Right kidney (tissue), 1 donor: ENCODE measurements around the gene EDARADD.

ENCODE experiments used
- DNase-seq: peaks from one replicate; pipeline ENCODE4 v3.0.0-alpha.2; 2016

The EDARADD gene

DNA sequence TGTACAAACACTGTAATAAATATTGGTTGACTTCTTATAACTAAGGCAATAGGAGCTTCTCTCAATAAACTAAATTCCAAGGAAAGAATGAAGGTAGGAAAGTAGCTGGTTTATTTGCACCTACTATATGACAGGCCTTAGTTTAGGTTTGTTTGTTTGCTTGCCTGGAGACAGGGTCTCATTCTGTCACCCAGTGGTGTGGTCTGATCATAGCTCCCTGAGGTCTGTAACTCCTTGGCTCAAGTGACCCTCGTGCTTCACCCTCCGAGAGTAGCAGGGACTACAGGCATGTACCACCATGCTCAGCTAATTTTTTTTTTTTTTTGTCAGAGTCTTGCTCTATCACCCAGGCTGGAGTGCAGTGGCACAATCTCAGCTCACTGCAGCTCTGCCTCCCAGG lies 1.9 kb upstream of the EDARADD start:
- no peak for DNase-seq

DNA sequence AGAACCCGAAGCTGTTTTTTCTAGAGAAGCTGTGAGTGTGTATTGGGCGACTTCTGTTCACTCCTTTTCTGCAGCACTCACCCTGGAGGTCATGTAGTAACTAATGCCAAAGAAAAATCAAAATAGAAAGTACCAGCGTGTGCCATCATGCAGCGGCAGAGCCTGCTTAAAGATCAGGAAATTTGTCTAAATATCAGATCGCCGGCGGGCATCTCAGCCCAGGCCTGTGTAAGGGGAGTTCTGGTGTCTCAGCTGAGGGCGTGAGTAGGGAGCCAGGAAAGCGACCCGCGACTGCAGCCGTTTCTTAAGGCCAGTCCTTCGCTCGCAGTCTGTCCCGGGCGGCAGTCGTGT lies 768 bp downstream of the EDARADD start:
- no peak for DNase-seq

GRCh38 chr1:236395230-236395946 lies 1.3 kb downstream of the EDARADD start:
- peak; percentile 88 for DNase-seq

DNA sequence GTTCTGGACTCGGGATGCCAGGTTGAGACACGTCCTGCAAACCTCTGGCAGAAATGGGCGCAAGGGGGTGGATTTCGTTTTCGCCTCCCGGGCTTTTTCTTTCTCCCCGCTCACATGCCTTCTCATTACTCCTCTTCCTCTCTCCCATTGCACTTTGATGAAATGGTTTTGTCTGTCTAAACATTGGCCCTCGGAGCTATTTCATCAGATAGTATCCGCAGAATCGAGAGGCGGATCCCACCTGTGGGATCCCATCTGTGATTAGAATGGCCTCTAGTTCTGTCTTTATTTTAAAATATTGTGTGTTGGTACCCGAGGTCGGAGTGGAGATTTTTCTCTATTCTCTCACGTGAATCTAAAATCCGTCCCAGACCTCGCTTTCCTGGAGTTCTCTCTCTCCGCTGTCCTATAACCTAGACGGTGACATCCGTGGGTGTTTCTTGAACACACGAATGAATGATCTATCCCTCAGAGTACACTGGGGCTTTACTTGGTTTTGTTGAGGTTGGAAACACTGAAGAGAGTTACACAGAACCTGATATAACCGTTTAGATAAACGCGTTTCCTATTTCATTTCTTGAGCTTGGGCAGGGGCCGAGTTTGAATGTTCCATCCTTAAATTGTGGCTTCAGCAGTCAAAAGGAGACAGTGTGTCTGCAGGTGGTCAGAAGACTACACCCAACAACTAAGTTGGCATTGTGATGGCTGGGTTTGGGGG lies 2.0 kb downstream of the EDARADD start:
- DNase-seq, result no peak

GRCh38 chr1:236396665-236397043 lies 2.6 kb downstream of the EDARADD start:
- DNase-seq, result no peak

DNA sequence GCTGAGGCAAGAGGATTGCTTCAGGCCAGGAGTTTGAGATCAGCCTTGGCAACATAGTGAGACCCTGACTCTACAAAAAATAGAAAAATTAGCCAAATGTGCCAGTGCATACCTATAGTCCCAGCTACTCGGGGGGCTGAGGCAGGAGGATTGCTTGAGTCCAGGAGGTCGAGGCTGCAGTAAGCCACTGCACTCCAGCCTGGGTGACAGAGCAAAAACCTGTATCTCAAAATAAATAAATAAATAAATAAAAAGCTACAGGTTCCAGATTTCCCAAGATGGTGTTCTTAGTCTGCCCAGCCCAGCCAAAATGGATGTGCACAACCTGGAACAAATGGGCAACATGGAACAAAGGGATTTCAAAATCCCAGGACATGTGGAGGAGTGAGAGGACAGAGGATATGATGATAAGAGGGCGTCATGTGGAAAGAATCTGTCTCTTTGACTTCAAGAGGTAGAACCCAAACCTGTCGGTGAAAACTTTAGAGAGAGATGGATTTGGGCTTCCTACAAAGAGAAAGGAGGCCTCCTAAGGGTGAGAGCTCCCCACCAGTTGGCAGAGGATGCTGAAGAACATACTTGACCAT lies 3.2 kb downstream of the EDARADD start:
- no peak for DNase-seq

DNA sequence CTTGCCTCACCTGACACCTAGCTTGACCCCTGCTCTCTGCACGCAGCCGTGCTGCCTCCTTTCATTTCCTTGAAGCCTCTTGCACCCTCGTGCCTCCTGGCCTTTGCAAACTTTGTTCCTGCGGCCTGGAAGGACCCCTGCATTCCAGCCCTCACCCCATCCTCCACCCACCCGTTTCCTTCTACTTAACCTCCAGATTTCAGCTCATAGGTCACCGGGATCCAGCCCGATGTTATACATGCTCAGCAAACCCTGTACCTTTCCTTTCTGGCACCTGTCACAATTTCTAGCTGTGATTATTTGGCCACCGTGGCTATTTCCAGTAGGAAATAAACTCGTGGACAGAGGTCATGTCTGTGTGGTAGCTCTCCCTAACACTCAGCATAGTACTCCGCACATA lies 4.5 kb downstream of the EDARADD start:
- no peak for DNase-seq

DNA sequence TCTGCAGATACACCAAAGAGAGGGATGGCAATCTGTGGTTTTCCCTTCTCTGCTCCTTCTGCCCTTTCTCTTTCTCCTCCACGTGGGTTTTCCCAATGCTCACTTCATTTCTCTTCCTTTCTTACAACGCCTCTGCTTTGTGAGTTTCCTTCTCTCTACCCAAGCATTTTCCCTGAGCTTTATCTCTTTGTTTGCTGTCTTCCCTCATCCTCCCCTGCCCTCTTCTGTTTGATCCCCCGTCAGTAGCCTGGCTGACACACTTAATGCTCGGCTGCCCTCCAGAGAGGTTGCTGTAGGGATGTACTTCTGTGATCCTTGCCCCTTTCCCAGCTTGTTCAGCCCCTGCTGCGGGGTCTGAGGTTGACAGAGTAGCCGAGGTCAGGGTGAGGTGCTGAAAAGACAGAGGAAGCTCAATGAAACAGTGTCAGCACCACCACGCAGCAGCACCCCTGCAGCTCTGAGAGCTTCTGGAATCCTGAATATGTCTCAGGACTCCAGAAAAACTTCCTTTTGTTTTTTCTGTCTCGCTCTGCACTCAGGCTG lies 6.0 kb downstream of the EDARADD start:
- DNase-seq, result peak; percentile 28

GRCh38 chr1:236401698-236402097 lies 7.6 kb downstream of the EDARADD start:
- no peak for DNase-seq

DNA sequence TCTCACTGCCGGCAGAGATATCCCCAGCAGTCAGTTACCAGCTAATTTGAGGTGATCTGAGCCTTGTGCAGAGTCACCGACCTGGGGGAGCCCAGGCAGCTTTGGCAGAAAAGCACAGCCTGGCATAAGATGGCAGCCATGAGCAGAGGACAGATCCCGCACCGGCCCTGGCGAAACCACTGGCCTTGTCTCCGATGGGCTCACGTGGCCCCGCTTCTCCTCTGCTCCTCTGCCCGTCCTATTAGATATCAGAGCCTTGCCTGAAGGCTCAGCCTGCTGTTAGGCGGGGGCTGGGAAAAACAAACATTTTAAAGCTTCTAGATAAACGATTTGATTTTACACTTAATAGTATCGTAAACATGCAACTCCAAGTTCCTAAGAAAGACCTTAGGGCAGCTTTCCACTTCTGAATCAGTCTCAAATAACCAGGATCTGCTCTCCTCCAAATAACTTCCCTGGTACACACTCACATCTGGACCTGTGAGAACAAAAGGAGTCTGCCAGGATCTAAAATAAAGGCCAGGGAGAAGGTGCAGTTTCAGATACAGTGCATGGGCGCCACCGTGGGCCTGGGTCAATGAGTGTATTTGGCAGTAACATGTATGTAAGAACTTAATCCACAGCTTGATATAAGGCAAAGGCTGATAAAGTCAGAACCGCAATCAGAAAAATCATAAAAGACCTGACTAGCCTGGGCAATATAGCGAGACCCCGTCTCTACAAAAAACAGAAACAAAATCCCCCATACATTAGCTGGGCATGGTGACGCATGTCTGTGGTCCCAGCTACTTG lies 10.0 kb downstream of the EDARADD start:
- no peak for DNase-seq

DNA sequence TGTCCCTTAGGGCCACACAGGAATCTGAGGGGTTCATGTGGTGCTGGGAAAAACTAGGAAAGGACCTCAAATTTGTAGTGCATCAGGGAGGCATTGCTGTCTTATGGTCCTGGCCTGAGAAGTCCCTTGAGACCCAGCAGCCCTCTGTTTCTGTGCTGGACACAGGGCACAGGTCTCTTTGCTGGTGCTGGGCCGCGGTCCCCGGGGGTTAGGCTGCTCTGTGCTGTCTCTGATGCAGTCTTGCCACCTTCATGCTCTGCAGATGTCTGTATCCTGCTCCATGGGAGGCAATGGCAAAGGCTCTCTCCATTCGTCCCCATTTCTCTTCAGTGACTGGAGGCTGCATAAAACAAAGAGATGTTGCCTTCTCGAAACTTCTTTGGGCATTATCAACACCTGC lies 13.0 kb downstream of the EDARADD start:
- no peak for DNase-seq

GRCh38 chr1:236413688-236414087 lies 19.6 kb downstream of the EDARADD start:
- no peak for DNase-seq

DNA sequence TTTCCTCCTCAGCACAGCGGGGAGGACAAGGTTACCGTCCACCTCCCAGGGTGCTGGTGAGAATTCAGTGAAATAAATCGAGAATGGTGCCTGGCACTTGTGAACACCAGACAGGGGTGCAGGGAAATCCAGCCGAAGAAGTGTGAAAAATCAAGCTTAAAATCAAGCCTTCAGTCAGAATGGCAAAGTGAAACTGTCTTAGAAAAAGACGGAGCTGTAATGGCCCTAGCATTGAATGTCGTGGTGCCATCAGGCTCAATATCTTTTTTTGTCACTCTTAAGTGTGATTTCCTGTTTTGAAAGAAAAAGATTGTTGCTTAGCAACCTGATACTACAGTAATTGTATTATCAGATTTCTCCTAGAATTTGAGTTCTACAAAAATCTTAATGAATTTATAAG lies 22.1 kb downstream of the EDARADD start:
- no peak for DNase-seq

- no peak for DNase-seq
These were observed 23.2 kb downstream of the EDARADD start for GRCh38 chr1:236417336-236417735.

GRCh38 chr1:236419502-236419901 lies 25.4 kb downstream of the EDARADD start:
- no peak for DNase-seq

GRCh38 chr1:236421022-236421421 lies 26.9 kb downstream of the EDARADD start:
- DNase-seq, result no peak

- DNase-seq, result no peak
These were observed 27.9 kb downstream of the EDARADD start for GRCh38 chr1:236421850-236422516.

GRCh38 chr1:236422517-236422876 lies 28.4 kb downstream of the EDARADD start:
- no peak for DNase-seq

- DNase-seq, result no peak
These were observed 31.1 kb downstream of the EDARADD start for GRCh38 chr1:236425031-236425663.

DNA sequence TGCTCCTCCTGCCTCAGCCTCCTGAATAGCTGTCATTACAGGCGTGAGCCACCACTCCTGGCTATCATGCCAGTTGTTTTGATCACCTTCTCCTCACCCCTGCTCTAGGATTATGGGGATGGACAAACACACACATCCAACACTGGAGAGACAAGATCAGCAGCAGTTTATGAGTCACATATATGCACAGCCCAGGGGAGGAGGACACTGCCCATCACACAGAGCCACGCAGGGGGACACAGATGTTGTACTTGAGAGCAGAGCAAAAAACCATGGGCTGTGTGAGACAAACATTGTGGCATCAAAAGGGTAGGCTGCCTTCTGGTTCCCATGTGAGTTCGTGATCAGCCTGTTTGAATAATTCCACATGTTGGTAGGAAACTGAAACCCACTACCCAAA lies 32.1 kb downstream of the EDARADD start:
- no peak for DNase-seq

- no peak for DNase-seq
These were observed 35.7 kb downstream of the EDARADD start for GRCh38 chr1:236429715-236430274.
